NK-92 treated with Interleukin-12 subunit alpha and Interleukin-12 subunit beta, amount 100 ng/mL, for 24 hours (cell line): ENCODE results near the gene ARPC1A.

Experiments used
- DNase-seq: peaks from one replicate; lab custom pipeline; 2025; lab: John Stamatoyannopoulos, UW

ARPC1A gene

GRCh38 chr7:99410635-99411034, 84.9 kb downstream of the ARPC1A start:
- DNase-seq, result no peak

GRCh38 chr7:99415513-99416127, 89.9 kb downstream of the ARPC1A start:
- peak; percentile 11 for DNase-seq
